DLD1 (cell line): ENCODE measurements around the gene GFOD1.
"Not testable (repeated sequence)": the region's sequence is repeated elsewhere in the genome, so short reads cannot be mapped to it uniquely, and the experiment has no call there.

Experiments
- in situ Hi-C: cut with HindIII; loops from 2 replicates; pipeline ENCODE4 v1.10.0; 2017; ENCODE audit warnings: low sequenced_read_pairs

Gene GFOD1

GRCh38 chr6:13466304-13467215, 20.8 kb downstream of the GFOD1 start:
- in situ Hi-C loops = no loop called here

- in situ Hi-C loops = no loop called here
Measured at GRCh38 chr6:13465734-13466133, 21.7 kb downstream of the GFOD1 start.

GRCh38 chr6:13463941-13464340, 23.5 kb downstream of the GFOD1 start:
- in situ Hi-C loops = no loop called here

GRCh38 chr6:13463328-13463717, 24.1 kb downstream of the GFOD1 start:
- in situ Hi-C loops = no loop called here

GRCh38 chr6:13462458-13463327, 24.7 kb downstream of the GFOD1 start:
- in situ Hi-C loops = no loop called here

GRCh38 chr6:13461805-13462204, 25.6 kb downstream of the GFOD1 start:
- in situ Hi-C loops = no loop called here

GRCh38 chr6:13461307-13461706, 26.1 kb downstream of the GFOD1 start:
- in situ Hi-C loops = no loop called here

GRCh38 chr6:13460289-13460688, 27.1 kb downstream of the GFOD1 start:
- in situ Hi-C loops = not testable (repeated sequence)

- in situ Hi-C loops = no loop called here
Measured at GRCh38 chr6:13457577-13457976, 29.8 kb downstream of the GFOD1 start.

- in situ Hi-C loops = no loop called here
Measured at GRCh38 chr6:13455552-13455966, 31.8 kb downstream of the GFOD1 start.

- in situ Hi-C loops = no loop called here
Measured at GRCh38 chr6:13454286-13455221, 32.8 kb downstream of the GFOD1 start.

GRCh38 chr6:13453771-13454251, 33.6 kb downstream of the GFOD1 start:
- in situ Hi-C loops = no loop called here

- in situ Hi-C loops = no loop called here
Measured at GRCh38 chr6:13453153-13453552, 34.2 kb downstream of the GFOD1 start.

GRCh38 chr6:13452346-13453117, 34.9 kb downstream of the GFOD1 start:
- in situ Hi-C loops = no loop called here

GRCh38 chr6:13451181-13451895, 36.1 kb downstream of the GFOD1 start:
- in situ Hi-C loops = no loop called here

GRCh38 chr6:13450628-13451027, 36.8 kb downstream of the GFOD1 start:
- in situ Hi-C loops = no loop called here

- in situ Hi-C loops = no loop called here
Measured at GRCh38 chr6:13447949-13448724, 39.3 kb downstream of the GFOD1 start.

- in situ Hi-C loops = no loop called here
Measured at GRCh38 chr6:13446381-13446780, 41.0 kb downstream of the GFOD1 start.
